Measurements from ENCODE around the gene COLQ.

GRCh38 chr3:15453991-15454625, 67.4 kb downstream of the COLQ start:
- TF ChIP-seq CTCF (optimal IDR thresholded peaks at IDR 0.05 in 1 of 3, IDR thresholded peaks at IDR 0.05 in 1 of 3, conservative IDR thresholded peaks at IDR 0.05 in 1 of 3; ENCODE audit: extremely low read depth in 1 of 3, insufficient read depth in 2 of 3, low read length in 3 of 3): no peak
- no peak for TF ChIP-seq EZH2 (IDR thresholded peaks at IDR 0.05; ENCODE audit: low read length)

All from keratinocyte (primary cell).